Measurements from ENCODE around the gene GNB1L. TPM values are rescaled to one million over a fixed set of nuclear protein-coding genes. Genes with fewer than 3 reads are reported as not detected.

GNB1L gene
- total and polyA plus RNA-seq, 2 of the 13 experiments (the other 11 are each of a cell fraction or from before 2014, with no cell fraction given): 2.5 to 7.4 TPM

- TF ChIP-seq ZMAT3 (CRISPR knock-in tag; conservative IDR thresholded peaks at IDR 0.05) (peak; percentile 79; the same call in 1 of the 2 replicates), EP300 (IDR thresholded peaks at IDR 0.05; ENCODE audit: low read depth in 2 of 2, low read length in 2 of 2) (0 out of 4 replicates have a peak, but pooled peaks of 1 of the 2 experiments have one; percentile 7), EP300 (CRISPR knock-in tag; IDR thresholded peaks at IDR 0.05; ENCODE audit: borderline replicate concordance) (peak; percentile 48), JARID2 (CRISPR knock-in tag; IDR thresholded peaks at IDR 0.05; ENCODE audit: insufficient replicate concordance) (no peak), POGZ (CRISPR knock-in tag; IDR thresholded peaks at IDR 0.05) (peak; percentile 71), ZNF225 (CRISPR knock-in tag; IDR thresholded peaks at IDR 0.05) (peak; percentile 93), ZNF383 (CRISPR knock-in tag; IDR thresholded peaks at IDR 0.05; ENCODE audit: borderline replicate concordance) (peak; percentile 76; the same call in 1 of the 2 replicates), ZNF841 (CRISPR knock-in tag; IDR thresholded peaks at IDR 0.05; ENCODE audit: borderline replicate concordance) (peak; percentile 87; the same call in 1 of the 2 replicates), TGIF2 (CRISPR knock-in tag; IDR thresholded peaks at IDR 0.05) (peak; percentile 87), ZBTB20 (CRISPR knock-in tag; IDR thresholded peaks at IDR 0.05; ENCODE audit: borderline replicate concordance, low read depth) (peak; percentile 17; the same call in 1 of the 2 replicates), SNAI1 (CRISPR knock-in tag; IDR thresholded peaks at IDR 0.05; ENCODE audit: borderline replicate concordance) (peak; percentile 90; the same call in 1 of the 2 replicates), ZBTB39 (CRISPR knock-in tag; IDR thresholded peaks at IDR 0.05) (peak; percentile 86), ZNF317 (CRISPR knock-in tag; IDR thresholded peaks at IDR 0.05) (peak; percentile 45; the same call in 1 of the 2 replicates), BRF2 (CRISPR knock-in tag; IDR thresholded peaks at IDR 0.05) (0 out of 2 replicates have a peak, but pooled peaks have one; percentile 50), ZNF414 (CRISPR knock-in tag; IDR thresholded peaks at IDR 0.05) (peak; percentile 68; the same call in 1 of the 2 replicates), ZBTB7A (CRISPR knock-in tag; IDR thresholded peaks at IDR 0.05) (0 out of 2 replicates have a peak, but pooled peaks have one; percentile 12), ISL2 (CRISPR knock-in tag; IDR thresholded peaks at IDR 0.05) (peak; percentile 60), GTF3A (CRISPR knock-in tag; conservative IDR thresholded peaks at IDR 0.05) (peak; percentile 79; the same call in 1 of the 2 replicates), CBX1 (IDR thresholded peaks at IDR 0.05; ENCODE audit: low read depth) (no peak), NFKB2 (CRISPR knock-in tag; IDR thresholded peaks at IDR 0.05; ENCODE audit: borderline replicate concordance) (peak; percentile 74), ZNF33B (CRISPR knock-in tag; IDR thresholded peaks at IDR 0.05) (no peak), NFYC (CRISPR knock-in tag; IDR thresholded peaks at IDR 0.05) (peak; percentile 25; the same call in 1 of the 2 replicates), MLLT10 (CRISPR knock-in tag; IDR thresholded peaks at IDR 0.05) (no peak), ZIK1 (CRISPR knock-in tag; IDR thresholded peaks at IDR 0.05; ENCODE audit: borderline replicate concordance, low read depth) (no peak), ATF3 (CRISPR knock-in tag; IDR thresholded peaks at IDR 0.05) (0 out of 2 replicates have a peak, but pooled peaks have one; percentile 4)
These were observed at the start of gene GNB1L, which contains the start of gene RTL10 (continued) for GRCh38 chr22:19854778-19855503.

Measured in HepG2 (cell line).